ENCODE results near the gene TIGD3.

DNA sequence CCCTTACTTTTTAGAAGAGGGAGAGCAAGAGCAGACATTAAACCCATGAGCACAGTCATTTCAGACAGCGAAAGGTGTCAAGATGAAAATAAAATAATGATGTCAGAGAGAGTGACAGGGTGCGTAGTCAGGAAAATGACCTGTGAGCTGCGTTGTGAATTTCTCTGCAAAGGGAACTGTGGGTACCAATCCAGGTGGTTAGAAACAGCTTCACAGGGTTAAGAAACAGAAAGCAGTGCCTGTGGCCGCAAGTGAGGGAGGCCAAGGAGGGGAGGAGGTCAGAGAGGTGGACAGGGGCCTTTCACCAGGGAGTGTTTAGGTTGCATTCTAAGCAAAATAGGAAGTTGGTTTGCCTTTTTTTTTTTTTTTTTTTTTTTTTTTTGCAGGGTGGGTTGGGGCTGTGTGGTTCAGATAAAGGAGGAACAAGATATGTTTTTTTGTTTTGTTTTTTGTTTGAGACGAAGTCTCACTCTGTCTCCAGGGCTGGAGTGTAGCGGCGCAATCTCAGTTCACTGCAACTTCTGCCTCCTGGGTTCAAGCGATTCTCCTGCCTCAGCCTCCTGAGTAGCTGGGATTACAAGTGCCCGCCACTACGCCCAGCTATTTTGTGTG, 7.9 kb downstream of the TIGD3 start:
- TF ChIP-seq, protein P1, sequence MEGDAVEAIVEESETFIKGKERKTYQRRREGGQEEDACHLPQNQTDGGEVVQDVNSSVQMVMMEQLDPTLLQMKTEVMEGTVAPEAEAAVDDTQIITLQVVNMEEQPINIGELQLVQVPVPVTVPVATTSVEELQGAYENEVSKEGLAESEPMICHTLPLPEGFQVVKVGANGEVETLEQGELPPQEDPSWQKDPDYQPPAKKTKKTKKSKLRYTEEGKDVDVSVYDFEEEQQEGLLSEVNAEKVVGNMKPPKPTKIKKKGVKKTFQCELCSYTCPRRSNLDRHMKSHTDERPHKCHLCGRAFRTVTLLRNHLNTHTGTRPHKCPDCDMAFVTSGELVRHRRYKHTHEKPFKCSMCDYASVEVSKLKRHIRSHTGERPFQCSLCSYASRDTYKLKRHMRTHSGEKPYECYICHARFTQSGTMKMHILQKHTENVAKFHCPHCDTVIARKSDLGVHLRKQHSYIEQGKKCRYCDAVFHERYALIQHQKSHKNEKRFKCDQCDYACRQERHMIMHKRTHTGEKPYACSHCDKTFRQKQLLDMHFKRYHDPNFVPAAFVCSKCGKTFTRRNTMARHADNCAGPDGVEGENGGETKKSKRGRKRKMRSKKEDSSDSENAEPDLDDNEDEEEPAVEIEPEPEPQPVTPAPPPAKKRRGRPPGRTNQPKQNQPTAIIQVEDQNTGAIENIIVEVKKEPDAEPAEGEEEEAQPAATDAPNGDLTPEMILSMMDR (conservative IDR thresholded peaks at IDR 0.05 in 1 of 2, IDR thresholded peaks at IDR 0.05 in 1 of 2; ENCODE audit: low read depth in 1 of 2, low read length in 2 of 2), result no peak
- no peak for TF ChIP-seq EZH2 (IDR thresholded peaks at IDR 0.05; ENCODE audit: low read length, missing control alignments)
